Stimulated activated CD8-positive, alpha-beta memory T cell treated with anti-CD3 and anti-CD28 coated beads, Interleukin-15, amount 100 ng/mL, for 48 hours (primary cell): Measurements from ENCODE around the gene GALNT17.

Experiments
- DNase-seq, 2 donors: peaks; one replicate each; pipeline ENCODE4 v3.0.0-alpha.2; 2020; ENCODE audit warnings: low read depth in 2 of 2

The GALNT17 gene

DNA sequence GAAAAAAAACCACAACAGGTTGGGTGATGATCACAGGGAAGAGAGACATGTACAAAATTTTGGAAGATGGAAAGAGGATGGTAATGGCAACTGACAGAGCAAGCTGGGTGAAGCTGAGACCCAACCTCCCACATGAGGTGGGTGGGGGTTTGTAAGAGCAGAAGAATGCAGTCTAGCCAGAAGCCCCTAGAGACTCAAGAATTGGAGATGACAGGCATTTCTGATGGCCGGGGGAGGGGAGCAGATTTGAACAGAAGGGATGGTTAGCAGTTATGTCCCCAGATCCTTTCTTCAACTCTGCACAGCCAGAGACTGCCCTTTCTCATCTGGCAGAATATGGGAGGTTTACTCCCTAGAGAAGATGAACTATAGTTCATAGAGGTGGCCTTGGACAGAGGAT lies 208.0 kb downstream of the GALNT17 start:
- DNase-seq: no peak

DNA sequence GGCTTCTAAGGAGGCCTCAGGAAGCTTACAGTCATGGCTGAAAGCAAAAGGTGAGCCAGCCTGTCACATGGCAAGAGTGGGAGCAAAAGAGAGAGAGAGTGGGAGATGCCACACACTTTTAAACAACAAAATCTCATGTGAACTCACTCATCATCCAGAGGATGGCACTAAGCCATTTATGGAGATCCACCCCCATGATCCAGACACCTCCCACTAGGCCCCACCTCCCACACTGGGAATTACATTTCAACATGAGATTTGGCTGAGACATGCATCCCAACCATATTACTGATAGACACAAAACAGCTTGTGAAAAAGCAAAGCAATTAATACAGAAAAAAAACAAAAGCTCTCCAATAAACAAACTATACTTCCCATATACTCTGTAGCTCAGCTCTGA lies 210.3 kb downstream of the GALNT17 start:
- DNase-seq: no peak

GRCh38 chr7:71343039-71343438 lies 211.1 kb downstream of the GALNT17 start:
- DNase-seq: no peak

- DNase-seq: no peak
These were observed 211.9 kb downstream of the GALNT17 start for GRCh38 chr7:71343892-71344291.

- no peak for DNase-seq
These were observed 213.4 kb downstream of the GALNT17 start for GRCh38 chr7:71345117-71345884.

DNA sequence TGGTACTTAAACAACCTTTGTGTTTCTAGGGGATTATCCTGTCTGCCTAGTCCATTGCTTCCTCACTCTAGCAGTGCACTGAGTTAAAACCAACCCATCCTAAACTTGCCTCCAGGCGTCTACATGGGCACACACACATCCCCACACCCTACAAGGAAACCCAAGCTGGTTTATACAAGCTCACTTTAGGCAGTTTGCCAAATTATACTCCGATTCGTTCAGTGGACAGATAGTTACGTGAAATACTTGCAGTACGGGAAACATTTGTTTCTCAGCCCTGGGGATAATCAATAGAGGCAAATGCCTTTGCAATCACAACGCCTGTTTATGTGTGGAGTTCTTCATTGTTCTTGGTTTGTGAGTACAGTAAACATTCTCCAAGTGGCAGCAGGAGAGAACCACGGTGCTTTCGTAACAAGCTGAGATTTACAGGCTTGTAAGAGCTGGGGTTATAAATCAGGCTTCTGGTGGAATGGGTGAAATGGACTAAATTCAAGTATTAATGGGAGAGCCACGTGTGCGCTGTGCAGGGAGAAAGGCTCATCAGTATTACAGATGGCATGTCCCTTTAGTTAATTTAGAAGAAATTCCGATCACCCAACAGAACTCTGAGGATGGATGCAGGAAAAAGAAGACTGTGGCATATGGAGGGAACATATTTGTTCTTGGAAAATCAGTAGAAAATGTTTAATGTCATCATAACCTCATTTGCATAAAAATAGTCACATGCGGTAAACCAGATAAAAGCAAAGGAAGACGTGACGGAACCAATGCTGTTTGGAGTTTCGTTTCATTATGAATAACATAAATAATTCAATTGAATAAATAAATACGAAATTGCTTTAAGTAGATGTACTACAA lies 217.1 kb downstream of the GALNT17 start:
- DNase-seq: no peak

DNA sequence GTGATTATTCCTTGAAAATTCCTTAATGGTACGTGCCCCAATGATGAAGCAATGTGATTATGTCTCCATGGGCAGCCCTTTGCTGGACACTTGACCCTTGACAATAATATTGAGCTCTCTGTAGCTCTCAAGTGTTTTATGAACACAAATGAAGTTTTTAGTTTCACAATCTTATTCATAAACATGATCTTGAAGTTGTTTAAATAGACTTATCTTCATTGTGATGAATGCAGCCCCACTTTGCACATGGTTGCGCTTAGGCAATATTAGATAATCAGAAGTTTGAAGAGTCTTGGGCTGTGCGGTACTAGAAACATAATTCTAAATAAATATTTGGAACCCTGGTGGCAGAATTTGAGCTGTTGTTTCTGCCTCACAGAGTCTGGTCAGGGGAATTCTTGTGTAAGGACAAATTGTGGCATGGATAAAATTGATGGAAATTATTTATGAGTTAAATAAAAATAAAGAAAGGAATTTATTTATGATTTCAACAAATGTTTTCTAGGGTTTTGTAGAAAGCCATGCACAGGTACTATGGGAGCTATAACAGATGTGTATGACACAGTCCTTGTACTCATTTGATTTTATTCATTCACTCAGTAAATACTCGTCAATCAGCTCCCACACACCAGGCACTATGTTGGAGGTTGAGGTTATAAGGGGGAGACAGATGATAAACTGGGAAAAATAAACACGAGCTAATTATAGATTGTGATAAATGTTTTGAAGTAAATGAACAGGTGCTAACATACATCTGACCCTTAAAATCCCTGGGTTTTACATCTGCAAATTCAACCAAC lies 217.9 kb downstream of the GALNT17 start:
- DNase-seq: no peak

GRCh38 chr7:71350680-71351079 lies 218.7 kb downstream of the GALNT17 start:
- no peak for DNase-seq

DNA sequence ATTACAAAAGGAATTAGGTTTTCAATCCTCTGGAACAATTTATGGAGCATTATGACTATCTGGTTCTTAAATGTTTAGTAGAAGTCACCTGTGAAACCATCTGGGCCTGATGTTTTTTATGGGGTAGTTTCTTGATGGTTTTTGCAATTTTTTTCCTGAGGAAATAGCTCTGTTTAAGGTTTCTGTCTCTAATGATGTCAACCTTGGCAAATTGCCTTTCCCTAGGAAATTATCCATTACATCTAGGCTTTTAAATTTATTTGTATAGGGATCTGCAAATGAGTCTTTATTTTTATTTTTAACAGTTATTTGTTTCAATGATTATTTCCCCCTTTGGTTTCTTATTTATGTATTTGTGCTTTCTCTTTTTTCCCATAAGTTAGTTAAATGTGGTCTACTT lies 222.8 kb downstream of the GALNT17 start:
- no peak for DNase-seq

- no peak for DNase-seq
These were observed 229.6 kb downstream of the GALNT17 start for GRCh38 chr7:71361451-71362032.

DNA sequence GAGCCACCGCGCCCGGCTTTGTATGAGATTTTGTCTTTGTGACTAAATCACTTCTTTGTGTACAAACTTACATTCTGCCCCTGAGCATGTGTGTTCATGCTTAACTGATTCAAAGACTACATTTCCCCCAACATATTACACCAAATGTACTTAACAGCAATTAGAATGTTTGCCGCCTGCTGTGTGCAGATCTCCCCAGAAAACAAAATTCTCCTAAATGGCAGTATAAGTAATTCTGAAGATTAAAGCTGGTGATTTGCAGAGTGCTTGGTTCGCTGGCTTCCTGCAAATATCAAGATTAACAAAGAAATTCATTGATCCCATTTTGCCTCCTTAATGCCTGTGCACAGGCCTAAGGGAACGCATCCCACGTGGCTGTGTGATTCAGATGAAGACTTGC lies 230.3 kb downstream of the GALNT17 start:
- DNase-seq: no peak

GRCh38 chr7:71363223-71363622 lies 231.3 kb downstream of the GALNT17 start:
- no peak for DNase-seq

DNA sequence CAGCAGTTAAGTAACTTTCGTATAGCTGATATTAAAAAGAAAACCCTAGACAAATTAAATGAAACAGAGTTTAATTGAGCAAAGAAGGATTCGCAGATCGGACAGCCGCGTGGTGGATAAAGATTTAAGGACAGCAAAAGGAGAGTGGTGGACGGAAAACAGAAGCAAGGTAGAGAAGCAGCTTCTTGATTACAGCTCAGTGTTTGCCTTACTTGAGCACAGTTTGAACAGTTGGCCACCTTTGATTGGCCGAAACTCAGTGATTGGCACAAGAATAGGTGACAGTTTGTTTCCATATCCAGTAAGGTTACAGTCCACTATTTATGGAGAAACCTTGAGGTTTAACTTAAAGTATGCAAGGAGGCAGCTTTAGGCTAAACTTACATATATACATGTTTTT lies 231.7 kb downstream of the GALNT17 start:
- no peak for DNase-seq

GRCh38 chr7:71364551-71364950 lies 232.6 kb downstream of the GALNT17 start:
- DNase-seq: no peak

DNA sequence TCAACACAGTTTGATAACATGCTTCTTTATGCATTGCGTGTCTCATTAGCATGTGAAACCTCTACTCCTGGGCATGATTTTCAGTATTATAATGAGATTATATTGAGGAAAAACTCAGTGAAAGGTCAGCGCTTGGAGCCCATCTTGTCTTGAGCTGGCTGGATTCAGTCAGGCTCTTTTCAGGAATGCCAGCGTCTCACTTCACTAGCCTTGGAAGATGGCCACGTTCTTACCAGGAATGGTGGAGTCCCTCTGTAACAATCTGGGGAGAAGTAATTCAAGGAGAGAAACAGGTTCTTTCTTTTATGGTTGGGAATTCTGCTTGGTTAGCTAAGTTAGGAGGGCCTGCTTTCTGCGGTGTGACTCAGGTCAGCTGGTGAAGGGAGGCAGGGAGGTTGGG lies 241.0 kb downstream of the GALNT17 start:
- DNase-seq: no peak

DNA sequence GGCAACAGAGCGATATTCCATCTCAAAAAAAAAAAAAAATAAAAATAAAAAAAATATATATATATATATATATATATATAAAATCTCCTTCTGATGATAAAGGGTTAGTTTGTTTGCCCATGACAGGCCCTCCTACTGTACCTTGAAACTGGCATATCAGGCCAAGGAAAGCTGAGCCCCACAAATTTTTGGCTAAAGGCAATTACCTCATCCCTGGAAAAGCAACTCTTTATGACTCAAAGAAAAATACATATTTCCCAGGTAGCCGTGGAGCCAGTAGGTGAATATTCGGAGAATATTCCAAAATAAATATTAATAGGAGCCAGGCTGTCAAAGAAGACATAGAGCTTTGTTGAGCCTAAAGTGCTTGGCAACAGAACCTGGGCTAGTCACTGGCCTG lies 245.1 kb downstream of the GALNT17 start:
- DNase-seq: no peak

GRCh38 chr7:71377469-71377868 lies 245.5 kb downstream of the GALNT17 start:
- no peak for DNase-seq

DNA sequence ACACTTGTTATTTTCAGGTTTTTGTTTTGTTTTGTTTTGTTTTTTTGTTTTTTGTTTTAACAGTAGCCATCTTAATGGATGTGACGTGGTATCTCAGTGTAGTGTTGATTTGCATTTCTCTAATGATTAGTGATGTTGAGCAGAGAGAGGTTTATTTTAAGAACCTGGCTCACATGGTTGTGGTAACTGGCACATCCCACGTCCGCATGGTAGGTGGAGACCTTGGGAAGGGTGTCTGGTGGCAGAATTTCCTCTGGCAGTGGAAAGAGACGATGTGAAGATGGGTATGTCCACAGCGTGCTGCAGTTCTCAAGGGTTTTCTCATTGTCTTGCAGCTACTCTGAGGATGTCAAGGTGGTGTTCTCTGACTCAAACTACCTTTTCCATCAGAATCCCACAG lies 252.2 kb downstream of the GALNT17 start:
- no peak for DNase-seq

GRCh38 chr7:71385330-71385729 lies 253.4 kb downstream of the GALNT17 start:
- DNase-seq: no peak

- no peak for DNase-seq
These were observed 254.3 kb downstream of the GALNT17 start for GRCh38 chr7:71386152-71386785.

DNA sequence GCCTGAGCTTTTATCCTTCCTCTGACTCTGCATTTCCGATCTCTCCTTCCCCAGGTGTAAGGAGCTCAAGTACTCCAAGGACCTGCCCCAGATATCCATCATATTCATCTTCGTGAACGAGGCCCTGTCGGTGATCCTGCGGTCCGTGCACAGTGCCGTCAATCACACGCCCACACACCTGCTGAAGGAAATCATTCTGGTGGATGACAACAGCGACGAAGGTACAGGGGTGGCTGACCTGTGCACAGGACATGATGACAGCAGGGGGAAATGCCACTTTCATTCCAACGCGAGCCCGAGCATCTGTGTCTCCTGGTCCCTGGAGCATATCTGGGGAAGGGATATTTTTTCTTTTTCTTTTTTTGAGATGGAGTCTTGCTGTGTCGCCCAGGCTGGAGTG lies 256.2 kb downstream of the GALNT17 start:
- no peak for DNase-seq
